SK-N-SH (cell line): ENCODE results near the gene SOD3.

ENCODE experiments used
- CTCF ChIP-seq: fragments of 200-600 bp; sonication (generic); IDR thresholded peaks from 2 replicates; pipeline ENCODE4 v1.6.1; 2017; ENCODE audit warnings: antibody characterized with exemption, mild to moderate bottlenecking, moderate library complexity
- EP300 ChIP-seq, 2 experiments: IDR thresholded peaks; 2 replicates each; pipeline versions ENCODE4 v1.4.0 to v1.6.1; 2012; ENCODE audit warnings: borderline replicate concordance in 1 of 2, low read depth in 1 of 2, low read length in 1 of 2
- EZH2phosphoT487 ChIP-seq: fragments of 200-600 bp; sonication (generic); IDR thresholded peaks from 2 replicates; pipeline ENCODE4 v1.6.1; 2017; ENCODE audit warnings: low read depth, mixed run types, mild to moderate bottlenecking, antibody characterized with exemption, moderate library complexity, borderline replicate concordance
- FOXM1 ChIP-seq: IDR thresholded peaks from 2 replicates; pipeline ENCODE4 v1.4.0; 2012; ENCODE audit warnings: low read depth, mild to moderate bottlenecking
- GABPA ChIP-seq: IDR thresholded peaks from 2 replicates; pipeline ENCODE4 v1.4.0; 2012; ENCODE audit warnings: low read depth, mild to moderate bottlenecking
- RAD21 ChIP-seq: IDR thresholded peaks from 2 replicates; pipeline ENCODE4 v1.6.1; 2012; ENCODE audit warnings: mild to moderate bottlenecking, low read length
- TAF1 ChIP-seq: IDR thresholded peaks from 2 replicates; pipeline ENCODE4 v1.6.1; 2012; ENCODE audit warnings: low read depth, mild to moderate bottlenecking, low read length, moderate library complexity, borderline replicate concordance
- TCF12 ChIP-seq: IDR thresholded peaks from 2 replicates; pipeline ENCODE4 v1.4.0; 2012
- TF ChIP-seq, protein P1 (sequence below): IDR thresholded peaks from 2 replicates; pipeline ENCODE4 v1.4.0; 2012; ENCODE audit warnings: low read depth
- TF ChIP-seq, protein P2 (sequence below): IDR thresholded peaks from 2 replicates; pipeline ENCODE4 v1.6.1; 2012; ENCODE audit warnings: mild to moderate bottlenecking, low read depth, low read length, moderate library complexity

- TF ChIP-seq CTCF (no peak), TCF12 (no peak), GABPA (no peak), RAD21 (no peak), TAF1 (no peak), EZH2phosphoT487 (no peak), FOXM1 (no peak), EP300 (IDR thresholded peaks at IDR 0.05; ENCODE audit: borderline replicate concordance in 1 of 2, low read depth in 1 of 2, low read length in 1 of 2) (no peak)
- TF ChIP-seq, protein P1, sequence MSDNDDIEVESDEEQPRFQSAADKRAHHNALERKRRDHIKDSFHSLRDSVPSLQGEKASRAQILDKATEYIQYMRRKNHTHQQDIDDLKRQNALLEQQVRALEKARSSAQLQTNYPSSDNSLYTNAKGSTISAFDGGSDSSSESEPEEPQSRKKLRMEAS, result no peak
- TF ChIP-seq, protein P2, sequence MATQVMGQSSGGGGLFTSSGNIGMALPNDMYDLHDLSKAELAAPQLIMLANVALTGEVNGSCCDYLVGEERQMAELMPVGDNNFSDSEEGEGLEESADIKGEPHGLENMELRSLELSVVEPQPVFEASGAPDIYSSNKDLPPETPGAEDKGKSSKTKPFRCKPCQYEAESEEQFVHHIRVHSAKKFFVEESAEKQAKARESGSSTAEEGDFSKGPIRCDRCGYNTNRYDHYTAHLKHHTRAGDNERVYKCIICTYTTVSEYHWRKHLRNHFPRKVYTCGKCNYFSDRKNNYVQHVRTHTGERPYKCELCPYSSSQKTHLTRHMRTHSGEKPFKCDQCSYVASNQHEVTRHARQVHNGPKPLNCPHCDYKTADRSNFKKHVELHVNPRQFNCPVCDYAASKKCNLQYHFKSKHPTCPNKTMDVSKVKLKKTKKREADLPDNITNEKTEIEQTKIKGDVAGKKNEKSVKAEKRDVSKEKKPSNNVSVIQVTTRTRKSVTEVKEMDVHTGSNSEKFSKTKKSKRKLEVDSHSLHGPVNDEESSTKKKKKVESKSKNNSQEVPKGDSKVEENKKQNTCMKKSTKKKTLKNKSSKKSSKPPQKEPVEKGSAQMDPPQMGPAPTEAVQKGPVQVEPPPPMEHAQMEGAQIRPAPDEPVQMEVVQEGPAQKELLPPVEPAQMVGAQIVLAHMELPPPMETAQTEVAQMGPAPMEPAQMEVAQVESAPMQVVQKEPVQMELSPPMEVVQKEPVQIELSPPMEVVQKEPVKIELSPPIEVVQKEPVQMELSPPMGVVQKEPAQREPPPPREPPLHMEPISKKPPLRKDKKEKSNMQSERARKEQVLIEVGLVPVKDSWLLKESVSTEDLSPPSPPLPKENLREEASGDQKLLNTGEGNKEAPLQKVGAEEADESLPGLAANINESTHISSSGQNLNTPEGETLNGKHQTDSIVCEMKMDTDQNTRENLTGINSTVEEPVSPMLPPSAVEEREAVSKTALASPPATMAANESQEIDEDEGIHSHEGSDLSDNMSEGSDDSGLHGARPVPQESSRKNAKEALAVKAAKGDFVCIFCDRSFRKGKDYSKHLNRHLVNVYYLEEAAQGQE, result no peak
Measured at GRCh38 chr4:24846716-24847115, 51.3 kb downstream of the SOD3 start.
